ENCODE data around the gene AGAP1. TPM values are rescaled to one million over a fixed set of nuclear protein-coding genes. Genes with fewer than 3 reads are reported as not detected.

AGAP1 gene
- polyA plus RNA-seq, 2 of the 4 experiments (the other 2 are of a cell fraction): 20.2 to 21.9 TPM

DNA sequence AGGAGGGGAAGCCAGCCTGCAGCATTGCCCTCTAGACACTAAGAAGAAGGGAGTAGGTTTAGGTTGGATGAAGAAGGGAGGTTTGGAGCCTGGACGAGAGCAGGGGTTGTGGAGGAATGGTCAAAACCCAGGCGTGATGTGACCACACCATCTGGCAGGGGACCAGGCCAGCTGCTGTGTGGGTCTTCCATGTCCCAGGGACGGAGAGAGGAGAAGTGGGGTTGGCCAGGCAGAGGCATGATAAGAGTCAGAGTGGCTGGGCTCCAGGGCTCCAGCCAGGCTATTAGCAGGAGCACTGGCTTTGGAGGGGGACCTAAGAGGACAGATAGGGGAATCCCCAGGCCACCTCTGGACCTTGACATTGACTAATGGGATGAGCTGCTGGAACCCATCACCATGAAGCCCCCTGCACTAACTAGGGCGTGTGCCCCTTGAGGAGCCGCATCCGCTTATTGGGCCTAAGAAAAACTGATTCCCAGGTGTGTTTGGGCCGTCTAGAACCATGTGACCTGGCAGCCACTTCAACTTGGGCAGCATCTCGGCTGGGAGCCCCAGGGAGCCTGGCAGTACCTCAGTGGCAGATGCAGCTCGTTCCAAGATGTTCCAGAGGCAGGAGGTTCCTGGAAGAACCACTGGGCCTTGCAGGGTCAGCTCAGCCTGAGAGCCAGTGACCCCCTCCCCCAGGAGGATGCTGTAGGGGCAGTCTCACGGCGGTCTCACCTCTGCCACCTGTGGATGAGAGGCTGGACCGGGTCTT lies 235.1 kb downstream of the AGAP1 start (continued):
- no peak for TF ChIP-seq NFE2L2 (conservative IDR thresholded peaks at IDR 0.05; ENCODE audit: low read length)
- TF ChIP-seq ZFP36 (IDR thresholded peaks at IDR 0.05; ENCODE audit: borderline replicate concordance, partially characterized antibody): no peak
- no peak for TF ChIP-seq EHMT2 (IDR thresholded peaks at IDR 0.05; ENCODE audit: low read depth)
- no peak for TF ChIP-seq HEYL (CRISPR knock-in tag; IDR thresholded peaks at IDR 0.05)
- TF ChIP-seq MAFK (IDR thresholded peaks at IDR 0.05; ENCODE audit: partially characterized antibody): no peak
- TF ChIP-seq, protein P1, sequence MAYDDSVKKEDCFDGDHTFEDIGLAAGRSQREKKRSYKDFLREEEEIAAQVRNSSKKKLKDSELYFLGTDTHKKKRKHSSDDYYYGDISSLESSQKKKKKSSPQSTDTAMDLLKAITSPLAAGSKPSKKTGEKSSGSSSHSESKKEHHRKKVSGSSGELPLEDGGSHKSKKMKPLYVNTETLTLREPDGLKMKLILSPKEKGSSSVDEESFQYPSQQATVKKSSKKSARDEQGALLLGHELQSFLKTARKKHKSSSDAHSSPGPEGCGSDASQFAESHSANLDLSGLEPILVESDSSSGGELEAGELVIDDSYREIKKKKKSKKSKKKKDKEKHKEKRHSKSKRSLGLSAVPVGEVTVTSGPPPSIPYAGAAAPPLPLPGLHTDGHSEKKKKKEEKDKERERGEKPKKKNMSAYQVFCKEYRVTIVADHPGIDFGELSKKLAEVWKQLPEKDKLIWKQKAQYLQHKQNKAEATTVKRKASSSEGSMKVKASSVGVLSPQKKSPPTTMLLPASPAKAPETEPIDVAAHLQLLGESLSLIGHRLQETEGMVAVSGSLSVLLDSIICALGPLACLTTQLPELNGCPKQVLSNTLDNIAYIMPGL (CRISPR knock-in tag; IDR thresholded peaks at IDR 0.05; ENCODE audit: borderline replicate concordance): no peak
- no peak for TF ChIP-seq SREBF2 (IDR thresholded peaks at IDR 0.05)
- TF ChIP-seq EP300 (IDR thresholded peaks at IDR 0.05): no peak

DNA sequence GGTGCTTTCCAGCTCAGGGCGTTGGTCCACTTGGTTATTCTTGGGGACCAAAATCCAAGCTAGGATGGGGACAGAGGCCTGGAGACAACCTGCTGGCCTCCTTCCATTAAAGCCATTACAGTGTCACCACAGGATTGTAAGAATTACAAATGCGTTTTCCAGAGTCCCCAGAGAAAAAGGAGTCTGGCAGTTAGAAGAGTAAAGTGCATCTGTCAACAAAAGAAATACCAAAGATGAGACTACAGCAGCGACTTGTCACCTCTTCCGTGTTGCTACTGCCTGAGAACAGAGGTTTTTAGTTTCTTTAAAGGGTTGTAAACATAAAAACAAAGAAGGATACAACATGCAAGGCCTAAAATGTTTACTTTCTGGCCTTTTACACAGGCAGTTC lies 235.7 kb downstream of the AGAP1 start:
- POLR2A ChIA-PET: no interaction called here
- Histone ChIP-seq H3K4me1 (peaks cover 14% of the 10 kb centered on the region), H3K4me3 (no peak overlapping the region), H3K9me3 (no peaks in the 10 kb centered on the region), H3K4me2 (no peak overlapping the region), H3K27ac (no peak overlapping the region)
- CTCF ChIA-PET: interaction anchor here (2.8 kb wide), 1 partner anchor 17 kb away, joined by 12 read pairs; no protein-coding TSS in a partner anchor
- TF ChIP-seq MYC (IDR thresholded peaks at IDR 0.05; ENCODE audit: borderline replicate concordance, low read length): no peak
- TF ChIP-seq CBX2 (IDR thresholded peaks at IDR 0.05; ENCODE audit: borderline replicate concordance, low read depth): no peak
- DNase-seq (ENCODE audit: low read depth in 1 of 2, low spot score in 1 of 2) (no peak), FAIRE-seq (no peak), ATAC-seq (no peak)
- 79% methylated on average over 4 of the region's 4 CpGs for WGBS (ENCODE audit: missing lambda C conversion rate)

DNA sequence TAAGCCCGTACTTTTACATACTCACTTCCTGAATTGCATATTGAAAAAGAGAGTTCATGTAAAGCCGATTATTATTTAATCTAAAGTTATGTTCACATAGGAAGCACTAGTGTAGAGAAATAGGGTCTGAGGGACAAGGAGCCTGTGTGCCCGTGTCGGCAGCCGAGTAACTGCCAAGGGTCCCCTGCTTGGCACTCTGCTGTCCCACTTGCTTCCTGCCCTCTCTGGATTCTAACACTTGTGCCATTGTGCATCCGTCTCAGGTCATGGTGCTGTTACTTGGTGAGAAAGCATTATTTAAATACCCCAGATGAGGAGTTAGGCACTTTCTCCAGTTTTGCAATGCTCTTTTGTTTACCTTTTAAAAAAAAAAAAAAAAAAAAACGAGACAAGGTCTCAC lies 236.3 kb downstream of the AGAP1 start:
- DNase-seq (ENCODE audit: low read depth in 1 of 2, low spot score in 1 of 2) (no peak), FAIRE-seq (no peak), ATAC-seq (no peak)
- no peak overlapping the region for H3K4me3 ChIP-seq
- H3K9me3 ChIP-seq: no peaks in the 10 kb centered on the region
- WGBS (ENCODE audit: missing lambda C conversion rate): 82% methylated on average over 7 of the region's 7 CpGs
- TF ChIP-seq HEYL (CRISPR knock-in tag; IDR thresholded peaks at IDR 0.05) (no peak), BHLHE40 (IDR thresholded peaks at IDR 0.05; ENCODE audit: low read depth, low read length) (no peak), RFX5 (IDR thresholded peaks at IDR 0.05) (no peak)
- peaks cover 14% of the 10 kb centered on the region for H3K4me1 ChIP-seq
- POLR2A ChIA-PET: no interaction called here
- H3K4me2 ChIP-seq: no peak overlapping the region
- CTCF ChIA-PET: interaction anchor here (2.8 kb wide), 1 partner anchor 17 kb away, joined by 12 read pairs; no protein-coding TSS in a partner anchor
- no peak overlapping the region for H3K27ac ChIP-seq

GRCh38 chr2:235733761-235734160 lies 239.9 kb downstream of the AGAP1 start:
- Histone ChIP-seq H3K4me2 (no peak overlapping the region), H3K27ac (no peak overlapping the region), H3K4me1 (no peaks in the 10 kb centered on the region), H3K9me3 (no peaks in the 10 kb centered on the region), H3K4me3 (no peak overlapping the region)
- DNase-seq (ENCODE audit: low read depth in 1 of 2, low spot score in 1 of 2): no peak
- FAIRE-seq: no peak
- ChIA-PET CTCF (no interaction called here), POLR2A (no interaction called here)
- TF ChIP-seq EHF (CRISPR knock-in tag; IDR thresholded peaks at IDR 0.05): no peak
- no peak for TF ChIP-seq ZC3H11A (IDR thresholded peaks at IDR 0.05)
- TF ChIP-seq FOSB (CRISPR knock-in tag; IDR thresholded peaks at IDR 0.05): no peak
- TF ChIP-seq REST (IDR thresholded peaks at IDR 0.05): no peak
- no peak for TF ChIP-seq ESRRA (IDR thresholded peaks at IDR 0.05; ENCODE audit: borderline replicate concordance, low read length)
- no peak for TF ChIP-seq RAD21 (conservative IDR thresholded peaks at IDR 0.05 in 1 of 2, IDR thresholded peaks at IDR 0.05 in 1 of 2)
- TF ChIP-seq MAZ (IDR thresholded peaks at IDR 0.05; ENCODE audit: borderline replicate concordance, low read depth, low read length): no peak
- 92% methylated on average over 3 of the region's 3 CpGs for WGBS (ENCODE audit: missing lambda C conversion rate)
- no peak for ATAC-seq

All from A549 (cell line).